Thoracic aorta (tissue), 2 donors: ENCODE measurements around the gene JCHAIN. TPM values are rescaled to one million over a fixed set of nuclear protein-coding genes. Genes with fewer than 3 reads are reported as not detected.
"Not testable (repeated sequence)": the region's sequence is repeated elsewhere in the genome, so short reads cannot be mapped to it uniquely, and the experiment has no call there.

ENCODE experiments used
- ATAC-seq: fragments of 150-250 bp; one replicate; pipeline ENCODE4 v1.8.0; 2017; ENCODE audit warnings: low read depth; ENCODE audit not compliant: insufficient number of reproducible peaks, low FRiP score
- DNase-seq: peaks from one replicate; pipeline ENCODE4 v3.0.0-alpha.2; 2020; ENCODE audit warnings: low spot score
- H3K27ac ChIP-seq, 2 donors: fragments of 200-600 bp; sonication (generic); 1 replicate in 1 of 2; 2 replicates in 1 of 2; pipeline ENCODE4 v1.5.1; 2016; ENCODE audit warnings: mild to moderate bottlenecking in 2 of 2, moderate library complexity in 2 of 2
- H3K27me3 ChIP-seq: fragments of 200-600 bp; sonication (generic); replicated peaks from 2 replicates; pipeline ENCODE4 v1.6.0; 2016; ENCODE audit warnings: mild to moderate bottlenecking; ENCODE audit not compliant: insufficient read depth
- H3K36me3 ChIP-seq: fragments of 200-600 bp; sonication (generic); one replicate; pipeline ENCODE4 v1.5.1; 2016
- H3K4me1 ChIP-seq, 2 donors: fragments of 200-600 bp; sonication (generic); 1 replicate in 1 of 2; 2 replicates in 1 of 2; pipeline versions ENCODE4 v1.5.1 to v1.6.0; 2016; ENCODE audit warnings: low read depth in 2 of 2, mild to moderate bottlenecking in 1 of 2; ENCODE audit not compliant: control insufficient read depth in 1 of 2
- H3K4me3 ChIP-seq: fragments of 200-600 bp; sonication (generic); 2 replicates; pipeline ENCODE4 v1.5.1; 2016; ENCODE audit warnings: mild to moderate bottlenecking
- H3K9me3 ChIP-seq: fragments of 200-600 bp; sonication (generic); 2 replicates; pipeline ENCODE4 v1.5.1; 2016
- total RNA-seq, 2 donors: library from RNA; depleted of rRNA; stranded (reverse); fragments of >200 nt; gene quantifications; one replicate each; pipeline versions ENCODE4 v1.1.0 to v1.2.3, GENCODE V29; 2016
- TF ChIP-seq, protein P1 (sequence below): fragments of 200-600 bp; sonication (generic); IDR thresholded peaks from one replicate; pipeline ENCODE4 v1.5.1; 2019; ENCODE audit warnings: antibody characterized with exemption

JCHAIN gene
- total RNA-seq, 2 donors from 2014 or later: 1.6 to 7.9 TPM

DNA sequence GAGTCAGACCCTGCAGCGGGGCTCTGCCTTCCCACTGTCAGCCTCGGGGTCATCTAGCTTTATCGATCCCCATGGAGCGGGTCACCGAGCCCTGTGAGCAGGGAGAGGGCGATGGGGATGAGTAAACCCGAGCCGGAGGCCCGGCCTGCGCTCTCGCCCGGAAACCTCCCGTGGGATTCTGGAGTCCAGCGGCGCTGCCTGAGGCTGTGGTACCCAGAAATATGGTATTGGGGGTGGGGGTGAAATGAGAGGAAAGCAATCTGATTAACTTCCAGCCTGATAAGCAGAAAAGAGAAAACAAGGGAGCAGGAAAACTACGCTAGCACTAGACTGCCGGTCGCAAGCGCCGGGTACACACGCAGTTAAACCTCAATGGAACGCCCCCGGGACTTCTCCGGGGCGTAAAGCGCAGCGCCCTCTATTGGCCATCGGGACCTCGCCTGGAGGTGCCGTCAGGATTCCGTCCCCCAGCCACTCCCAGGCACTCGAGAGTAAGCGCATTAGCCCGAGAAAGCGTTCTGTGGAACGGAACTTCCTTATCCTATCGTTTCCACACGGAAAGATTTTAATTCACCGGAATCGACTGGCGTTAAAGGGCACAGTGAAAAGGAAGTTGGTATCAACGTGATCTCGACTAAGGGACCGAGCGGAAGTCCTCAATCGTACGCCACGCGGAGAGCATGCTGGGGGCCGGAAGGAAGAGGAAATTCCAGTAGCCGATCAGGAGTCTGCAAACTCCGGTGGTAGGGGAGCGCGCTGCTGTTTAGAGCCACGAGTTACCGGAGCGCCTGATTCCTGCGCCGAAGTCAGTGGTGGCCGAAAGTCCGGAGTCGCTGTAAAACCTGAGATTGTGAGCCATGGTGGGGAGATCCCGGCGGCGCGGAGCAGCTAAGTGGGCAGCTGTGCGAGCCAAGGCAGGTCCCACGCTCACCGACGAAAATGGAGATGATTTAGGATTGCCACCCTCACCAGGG is 21.8 kb upstream of the JCHAIN start, which contains the start of gene UTP3:
UTP3 (plus strand) TSS at position 712 of the 974 bp plus-strand sequence; CDS start at position 858, 146 bp downstream.
- no peaks in the 10 kb centered on the region for H3K36me3 ChIP-seq
- TF ChIP-seq, protein P1, sequence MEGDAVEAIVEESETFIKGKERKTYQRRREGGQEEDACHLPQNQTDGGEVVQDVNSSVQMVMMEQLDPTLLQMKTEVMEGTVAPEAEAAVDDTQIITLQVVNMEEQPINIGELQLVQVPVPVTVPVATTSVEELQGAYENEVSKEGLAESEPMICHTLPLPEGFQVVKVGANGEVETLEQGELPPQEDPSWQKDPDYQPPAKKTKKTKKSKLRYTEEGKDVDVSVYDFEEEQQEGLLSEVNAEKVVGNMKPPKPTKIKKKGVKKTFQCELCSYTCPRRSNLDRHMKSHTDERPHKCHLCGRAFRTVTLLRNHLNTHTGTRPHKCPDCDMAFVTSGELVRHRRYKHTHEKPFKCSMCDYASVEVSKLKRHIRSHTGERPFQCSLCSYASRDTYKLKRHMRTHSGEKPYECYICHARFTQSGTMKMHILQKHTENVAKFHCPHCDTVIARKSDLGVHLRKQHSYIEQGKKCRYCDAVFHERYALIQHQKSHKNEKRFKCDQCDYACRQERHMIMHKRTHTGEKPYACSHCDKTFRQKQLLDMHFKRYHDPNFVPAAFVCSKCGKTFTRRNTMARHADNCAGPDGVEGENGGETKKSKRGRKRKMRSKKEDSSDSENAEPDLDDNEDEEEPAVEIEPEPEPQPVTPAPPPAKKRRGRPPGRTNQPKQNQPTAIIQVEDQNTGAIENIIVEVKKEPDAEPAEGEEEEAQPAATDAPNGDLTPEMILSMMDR: peak; percentile 89
- peak within 1 kb of the TSS; percentile 94 for H3K4me3 ChIP-seq
- H3K9me3 ChIP-seq: no peaks in the 10 kb centered on the region
- peak; percentile 80 for DNase-seq
- H3K27me3 ChIP-seq: no peaks in the 10 kb centered on the region
- peaks cover 9 to 34% of the 10 kb centered on the region in 2 donors for H3K4me1 ChIP-seq
- ATAC-seq: peak; percentile 97
- H3K27ac ChIP-seq: peak within 1 kb of the TSS; percentile 98 to 99

DNA sequence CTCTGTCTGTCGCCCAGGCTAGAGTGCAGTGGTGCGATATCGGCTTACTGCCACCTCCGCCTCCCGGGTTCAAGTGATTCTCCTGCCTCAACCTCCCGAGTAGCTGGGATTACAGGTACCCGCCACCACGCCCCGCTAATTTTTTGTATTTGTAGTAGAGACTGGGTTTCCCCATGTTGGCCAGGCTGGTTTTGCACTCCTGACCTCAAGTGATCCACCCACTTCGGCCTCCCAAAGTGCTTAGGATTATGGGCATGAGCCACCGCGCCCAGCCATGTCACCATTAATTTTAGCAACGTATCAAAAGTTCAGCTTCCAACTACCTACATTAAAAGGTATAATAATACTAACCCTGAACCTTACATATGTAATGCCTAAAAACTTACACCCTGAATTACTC is 21.1 kb upstream of the JCHAIN start:
- ATAC-seq: no peak
- TF ChIP-seq, protein P1: no peak
- Histone ChIP-seq H3K27me3 (no peaks in the 10 kb centered on the region), H3K36me3 (no peaks in the 10 kb centered on the region), H3K4me1 (peaks cover 9 to 33% of the 10 kb centered on the region in 2 donors), H3K27ac (peak overlapping the region; percentile 98 to 99), H3K9me3 (no peaks in the 10 kb centered on the region), H3K4me3 (peak overlapping the region; percentile 94)
- no peak for DNase-seq

DNA sequence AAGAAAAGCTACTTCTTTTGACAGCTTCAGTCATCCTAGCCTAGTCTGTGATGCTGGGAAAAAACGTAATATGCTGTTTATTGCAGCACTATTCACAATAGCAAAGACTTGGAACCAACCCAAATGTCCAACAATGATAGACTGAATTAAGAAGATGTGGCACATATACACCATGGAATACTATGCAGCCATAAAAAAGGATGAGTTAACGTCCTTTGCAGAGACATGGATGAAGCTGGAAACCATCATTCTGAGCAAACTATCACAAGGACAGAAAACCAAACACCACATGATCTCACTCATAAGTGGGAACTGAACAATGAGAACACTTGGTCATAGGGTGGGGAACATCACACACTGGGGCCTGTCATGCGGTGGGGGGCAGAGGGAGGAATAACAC is 15.8 kb upstream of the JCHAIN start:
- not testable (repeated sequence) for H3K27ac ChIP-seq, H3K27me3 ChIP-seq, H3K36me3 ChIP-seq, H3K9me3 ChIP-seq, H3K4me1 ChIP-seq, DNase-seq, H3K4me3 ChIP-seq, ATAC-seq

DNA sequence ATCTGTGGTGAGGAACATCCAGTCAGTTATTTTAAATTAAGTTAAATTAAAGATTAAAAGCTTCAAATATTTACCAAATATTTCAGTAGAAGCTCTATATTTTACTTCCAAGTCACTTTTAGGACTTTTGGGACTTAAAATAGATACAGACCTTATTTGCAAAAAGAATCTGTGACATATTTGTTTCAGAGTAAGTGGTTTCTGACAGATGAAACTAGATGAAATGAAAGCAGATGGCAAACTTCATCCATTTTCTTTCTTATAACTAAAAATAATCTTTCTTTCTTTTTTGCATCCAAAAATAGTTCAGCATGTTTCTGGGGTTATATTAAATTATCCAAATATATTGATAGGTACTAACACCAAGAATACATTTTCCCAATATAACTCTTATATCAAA is 15.4 kb upstream of the JCHAIN start:
- DNase-seq (no peak), ATAC-seq (no peak)
- no peaks in the 10 kb centered on the region for H3K9me3 ChIP-seq
- no peaks in the 10 kb centered on the region for H3K27me3 ChIP-seq
- TF ChIP-seq, protein P1: no peak
- no peak overlapping the region for H3K4me3 ChIP-seq
- no peaks in the 10 kb centered on the region for H3K4me1 ChIP-seq
- no peak overlapping the region for H3K27ac ChIP-seq
- no peaks in the 10 kb centered on the region for H3K36me3 ChIP-seq

DNA sequence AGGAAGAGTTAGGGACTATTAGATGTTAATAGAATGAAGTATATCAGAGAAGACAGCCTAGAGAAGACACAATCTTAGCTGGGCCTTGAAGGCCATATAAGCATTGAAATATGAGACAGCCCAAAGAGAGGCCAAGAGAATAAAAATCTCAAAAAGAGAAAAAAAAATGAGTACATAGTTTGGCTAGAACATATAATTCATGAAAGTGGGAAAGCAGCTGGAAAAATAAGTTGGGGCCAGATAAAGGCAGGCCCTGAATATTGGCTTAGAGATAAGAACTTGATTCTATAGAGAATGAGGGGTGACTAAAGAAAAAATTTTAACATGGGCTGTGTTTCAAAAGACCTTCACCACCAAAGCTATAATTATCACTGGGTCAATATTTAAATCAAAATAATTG is 14.6 kb upstream of the JCHAIN start:
- H3K27me3 ChIP-seq: no peaks in the 10 kb centered on the region
- H3K36me3 ChIP-seq: no peaks in the 10 kb centered on the region
- no peak overlapping the region for H3K4me3 ChIP-seq
- no peak for ATAC-seq
- no peak for DNase-seq
- no peaks in the 10 kb centered on the region for H3K4me1 ChIP-seq
- H3K9me3 ChIP-seq: no peaks in the 10 kb centered on the region
- H3K27ac ChIP-seq: no peak overlapping the region
- TF ChIP-seq, protein P1: no peak
